ENCODE data around the gene NAXD.

DNA sequence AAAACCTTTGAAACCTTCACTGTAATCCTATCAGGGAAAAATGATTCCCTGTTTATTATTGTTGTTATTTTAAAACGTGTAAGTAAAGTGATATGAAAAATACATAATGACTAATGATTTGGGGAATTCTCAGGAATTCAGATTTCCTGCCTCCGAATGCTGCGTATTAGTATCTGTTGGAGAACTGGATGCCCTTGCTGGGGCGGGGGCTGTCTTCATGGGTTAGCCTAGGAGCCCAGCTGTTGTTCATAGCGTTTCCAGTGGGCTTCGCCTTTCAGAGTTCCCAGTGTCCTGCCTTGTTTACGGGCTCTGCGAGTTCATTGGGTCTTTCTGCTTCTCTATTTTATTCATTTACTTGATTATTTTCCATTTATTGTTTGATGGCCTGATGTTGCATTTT is 18.4 kb downstream of the NAXD start:
- TF ChIP-seq, protein P1, sequence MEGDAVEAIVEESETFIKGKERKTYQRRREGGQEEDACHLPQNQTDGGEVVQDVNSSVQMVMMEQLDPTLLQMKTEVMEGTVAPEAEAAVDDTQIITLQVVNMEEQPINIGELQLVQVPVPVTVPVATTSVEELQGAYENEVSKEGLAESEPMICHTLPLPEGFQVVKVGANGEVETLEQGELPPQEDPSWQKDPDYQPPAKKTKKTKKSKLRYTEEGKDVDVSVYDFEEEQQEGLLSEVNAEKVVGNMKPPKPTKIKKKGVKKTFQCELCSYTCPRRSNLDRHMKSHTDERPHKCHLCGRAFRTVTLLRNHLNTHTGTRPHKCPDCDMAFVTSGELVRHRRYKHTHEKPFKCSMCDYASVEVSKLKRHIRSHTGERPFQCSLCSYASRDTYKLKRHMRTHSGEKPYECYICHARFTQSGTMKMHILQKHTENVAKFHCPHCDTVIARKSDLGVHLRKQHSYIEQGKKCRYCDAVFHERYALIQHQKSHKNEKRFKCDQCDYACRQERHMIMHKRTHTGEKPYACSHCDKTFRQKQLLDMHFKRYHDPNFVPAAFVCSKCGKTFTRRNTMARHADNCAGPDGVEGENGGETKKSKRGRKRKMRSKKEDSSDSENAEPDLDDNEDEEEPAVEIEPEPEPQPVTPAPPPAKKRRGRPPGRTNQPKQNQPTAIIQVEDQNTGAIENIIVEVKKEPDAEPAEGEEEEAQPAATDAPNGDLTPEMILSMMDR (IDR thresholded peaks at IDR 0.05; ENCODE audit: insufficient read depth, low read length, poor library complexity, severe bottlenecking) = no peak
- no peak for TF ChIP-seq EZH2phosphoT487 (conservative IDR thresholded peaks at IDR 0.05; ENCODE audit: low read length)

Measured in SU-DHL-6 (cell line).